Keratinocyte (primary cell): ENCODE data around the gene ADAP2. TPM values are rescaled to one million over a fixed set of nuclear protein-coding genes. Genes with fewer than 3 reads are reported as not detected.

Source experiments
- DNase-seq: peaks from one replicate; pipeline ENCODE4 v3.0.0-alpha.2; 2011; ENCODE audit warnings: low read depth, missing footprints, low spot score
- FAIRE-seq: peaks from 2 replicates; lab custom pipeline; 2011; peaks lifted over from hg19 to GRCh38; lab: Jason Lieb, UNC
- H2AFZ ChIP-seq: 2 replicates; pipeline ENCODE4 v1.6.0; 2012; ENCODE audit warnings: low read length, control low read depth, inconsistent platforms; ENCODE audit not compliant: control insufficient read depth
- H3K27ac ChIP-seq: 2 replicates; pipeline ENCODE4 v1.5.1; 2011; ENCODE audit warnings: low read length; ENCODE audit not compliant: control insufficient read depth, insufficient read depth
- H3K27me3 ChIP-seq: 3 replicates; pipeline ENCODE4 v1.6.0; 2011; ENCODE audit warnings: low read length; ENCODE audit not compliant: control insufficient read depth, insufficient read depth; ENCODE audit errors: extremely low read depth
- H3K36me3 ChIP-seq, 2 experiments: 2 replicates in 1 of 2; 3 replicates in 1 of 2; pipeline ENCODE4 v1.5.1; 2011; ENCODE audit warnings: low read length in 2 of 2, mild to moderate bottlenecking in 1 of 2; ENCODE audit not compliant: control insufficient read depth in 2 of 2, insufficient read depth in 2 of 2; ENCODE audit errors: extremely low read depth in 1 of 2
- H3K4me1 ChIP-seq: 3 replicates; pipeline ENCODE4 v1.5.1; 2011; ENCODE audit warnings: low read length; ENCODE audit not compliant: control insufficient read depth, insufficient read depth; ENCODE audit errors: extremely low read depth
- H3K4me2 ChIP-seq: 3 replicates; pipeline ENCODE4 v1.6.0; 2011; ENCODE audit warnings: low read depth, low read length; ENCODE audit not compliant: control insufficient read depth, insufficient read depth; ENCODE audit errors: extremely low read depth
- H3K4me3 ChIP-seq, 3 experiments: fragments of 200-600 bp in 1 of 3; sonication (generic) in 1 of 3; 2 replicates in 2 of 3; 3 replicates in 1 of 3; pipeline ENCODE4 v1.5.1; 2011 to 2016; ENCODE audit warnings: low read length in 3 of 3, mild to moderate bottlenecking in 3 of 3, control low read depth in 2 of 3, inconsistent platforms in 1 of 3, low read depth in 1 of 3, mixed read lengths in 1 of 3, mixed run types in 1 of 3, moderate library complexity in 1 of 3; ENCODE audit not compliant: control insufficient read depth in 2 of 3, insufficient read depth in 2 of 3; ENCODE audit errors: extremely low read depth in 1 of 3
- H3K79me2 ChIP-seq: 2 replicates; pipeline ENCODE4 v1.6.0; 2012; ENCODE audit warnings: low read length; ENCODE audit not compliant: control insufficient read depth, insufficient read depth
- H3K9ac ChIP-seq: 3 replicates; pipeline ENCODE4 v1.6.0; 2011; ENCODE audit warnings: low read length; ENCODE audit not compliant: control insufficient read depth, insufficient read depth; ENCODE audit errors: extremely low read depth
- H3K9me1 ChIP-seq: 3 replicates; pipeline ENCODE4 v1.6.0; 2011; ENCODE audit warnings: low read length; ENCODE audit not compliant: control insufficient read depth, insufficient read depth; ENCODE audit errors: extremely low read depth
- H3K9me3 ChIP-seq: 2 replicates; pipeline ENCODE4 v1.5.1; 2012; ENCODE audit warnings: low read depth, low read length; ENCODE audit not compliant: control insufficient read depth
- H4K20me1 ChIP-seq: 3 replicates; pipeline ENCODE4 v1.6.0; 2011; ENCODE audit warnings: low read length; ENCODE audit not compliant: control insufficient read depth, insufficient read depth; ENCODE audit errors: extremely low read depth
- CTCF ChIP-seq, 3 experiments: IDR thresholded peaks in 1 of 3; conservative IDR thresholded peaks in 1 of 3; optimal IDR thresholded peaks in 1 of 3; 2 replicates in 2 of 3; 3 replicates in 1 of 3; pipeline versions ENCODE3 to v1.5.1; 2011; ENCODE audit warnings: low read length in 3 of 3, mild to moderate bottlenecking in 3 of 3, moderate library complexity in 2 of 3, control low read depth in 1 of 3, inconsistent platforms in 1 of 3; ENCODE audit not compliant: insufficient read depth in 2 of 3; ENCODE audit errors: extremely low read depth in 1 of 3
- EZH2 ChIP-seq: IDR thresholded peaks from one replicate; pipeline ENCODE4 v1.6.1; 2012; ENCODE audit warnings: inconsistent platforms, mild to moderate bottlenecking, low read length, moderate library complexity
- dilution Hi-C: fragments of 300-500 bp; cut with MboI; formaldehyde crosslinking; loops from one replicate; pipeline ENCODE4 v1.7.0; 2020; ENCODE audit warnings: low sequenced_read_pairs; ENCODE audit not compliant: extremely low pct_ligation_motif_present
- polyA plus RNA-seq, 5 experiments: library from polyadenylated mRNA; depleted of rRNA in 3 of 5; stranded (reverse) in 3 of 5; stranded (forward) in 1 of 5; unstranded in 1 of 5; fragments of >200 nt; gene quantifications; 1 replicate in 1 of 5; 2 replicates in 3 of 5; 3 replicates in 1 of 5; pipeline versions ENCODE4 v1.2.1 to v1.2.3, GENCODE V29; 2011 to 2012; ENCODE audit warnings: missing spikeins in 2 of 5, low read depth in 1 of 5, low replicate concordance in 1 of 5

ADAP2 gene
- polyA plus RNA-seq, 1 donor (not counting 4 experiments of a cell fraction or from before 2014, with no cell fraction given): 1.4 TPM

GRCh38 chr17:30939051-30939689, 17.4 kb downstream of the ADAP2 start:
- H3K79me2 ChIP-seq: no peaks in the 10 kb centered on the region
- TF ChIP-seq CTCF (optimal IDR thresholded peaks at IDR 0.05 in 1 of 3, IDR thresholded peaks at IDR 0.05 in 1 of 3, conservative IDR thresholded peaks at IDR 0.05 in 1 of 3; ENCODE audit: extremely low read depth in 1 of 3, insufficient read depth in 2 of 3, low read length in 3 of 3) (no peak), EZH2 (no peak)
- DNase-seq: no peak
- no peak overlapping the region for H3K27ac ChIP-seq
- no peaks in the 10 kb centered on the region for H3K9me1 ChIP-seq
- H3K4me2 ChIP-seq: no peak overlapping the region
- no peaks in the 10 kb centered on the region for H3K9me3 ChIP-seq
- H3K4me1 ChIP-seq: no peaks in the 10 kb centered on the region
- no peak overlapping the region for H3K9ac ChIP-seq
- no peaks in the 10 kb centered on the region for H4K20me1 ChIP-seq
- H2AFZ ChIP-seq: no peak overlapping the region
- no peaks in the 10 kb centered on the region for H3K27me3 ChIP-seq
- no peak overlapping the region for H3K4me3 ChIP-seq
- H3K36me3 ChIP-seq: no peaks in the 10 kb centered on the region
- dilution Hi-C loops: no loop called here
- FAIRE-seq: no peak

GRCh38 chr17:30942308-30943079, 20.7 kb downstream of the ADAP2 start:
- Histone ChIP-seq H3K9me3 (no peaks in the 10 kb centered on the region), H3K36me3 (no peaks in the 10 kb centered on the region), H2AFZ (no peak overlapping the region), H3K27me3 (no peaks in the 10 kb centered on the region), H4K20me1 (no peaks in the 10 kb centered on the region), H3K27ac (no peak overlapping the region), H3K4me3 (no peak overlapping the region), H3K9me1 (no peaks in the 10 kb centered on the region), H3K4me1 (no peaks in the 10 kb centered on the region), H3K4me2 (no peak overlapping the region), H3K9ac (no peak overlapping the region), H3K79me2 (no peaks in the 10 kb centered on the region)
- dilution Hi-C loops: no loop called here
- no peak for TF ChIP-seq EZH2
- TF ChIP-seq CTCF (optimal IDR thresholded peaks at IDR 0.05 in 1 of 3, IDR thresholded peaks at IDR 0.05 in 1 of 3, conservative IDR thresholded peaks at IDR 0.05 in 1 of 3; ENCODE audit: extremely low read depth in 1 of 3, insufficient read depth in 2 of 3, low read length in 3 of 3): no peak
- no peak for FAIRE-seq
- no peak for DNase-seq
